Heart left ventricle (tissue), 16 donors: Measurements from ENCODE around the gene SLC33A1. TPM values are rescaled to one million over a fixed set of nuclear protein-coding genes. Genes with fewer than 3 reads are reported as not detected.
A peak's percentile ranks its signal among the peaks of the same experiment; 100 is the strongest.
"Not testable (repeated sequence)": the region's sequence is repeated elsewhere in the genome, so short reads cannot be mapped to it uniquely, and the experiment has no call there.

ENCODE experiments used
- ATAC-seq, 4 donors: fragments of 200-7000 bp; cut with Tn5 transposase; one replicate each; pipeline ENCODE4 v1.9.1; 2020 to 2022; ENCODE audit warnings: moderate library complexity in 4 of 4, mild to moderate bottlenecking in 3 of 4, moderate number of reproducible peaks in 1 of 4
- DNase-seq, 5 donors: peaks; one replicate each; pipeline ENCODE4 v3.0.0-alpha.2; 2020
- H3K27ac ChIP-seq, 12 donors: fragments of 200-600 bp; sonication (generic) in 4 of 12; one replicate each; pipeline versions ENCODE4 v1.5.0 to v1.8.0; 2016 to 2022; ENCODE audit warnings: mild to moderate bottlenecking in 2 of 12
- H3K27me3 ChIP-seq, 9 donors: fragments of 200-600 bp; sonication (generic) in 2 of 9; one replicate each; pipeline versions ENCODE4 v1.5.1 to v1.8.0; 2016 to 2022; ENCODE audit warnings: mild to moderate bottlenecking in 3 of 9
- H3K36me3 ChIP-seq, 9 donors: fragments of 200-600 bp; sonication (generic) in 2 of 9; one replicate each; pipeline versions ENCODE4 v1.5.0 to v1.8.0; 2018 to 2022; ENCODE audit warnings: mild to moderate bottlenecking in 2 of 9
- H3K4me1 ChIP-seq, 12 donors: fragments of 200-600 bp; sonication (generic) in 4 of 12; one replicate each; pipeline versions ENCODE4 v1.5.0 to v1.8.0; 2016 to 2022; ENCODE audit warnings: mild to moderate bottlenecking in 3 of 12
- H3K4me3 ChIP-seq, 12 donors: fragments of 200-600 bp; sonication (generic) in 4 of 12; one replicate each; pipeline versions ENCODE4 v1.5.0 to v1.8.0; 2017 to 2022; ENCODE audit warnings: mild to moderate bottlenecking in 9 of 12, moderate library complexity in 4 of 12
- H3K9me3 ChIP-seq, 12 donors: fragments of 200-600 bp; sonication (generic) in 4 of 12; one replicate each; pipeline versions ENCODE4 v1.5.0 to v1.8.0; 2016 to 2022; ENCODE audit warnings: mild to moderate bottlenecking in 1 of 12
- POLR2A ChIP-seq, 2 donors: fragments of 450-650 bp; IDR thresholded peaks; one replicate each; pipeline ENCODE4 v1.6.1; 2017; ENCODE audit warnings: antibody characterized with exemption in 2 of 2, mild to moderate bottlenecking in 2 of 2, moderate library complexity in 2 of 2
- WGBS, 4 donors: extraction: QIAGEN DNeasy Blood & Tissue Kit in 2 of 4; methylation state at CpG; one replicate each; pipeline versions ENCODE4 v1.1.5 to v1.1.7; 2013 to 2018; 5-methylcytosine and 5-hydroxymethylcytosine counted together
- intact Hi-C, 10 donors: fragments of 100-400 bp; cut with DNase I; formaldehyde crosslinking; loops; one replicate each; pipeline versions ENCODE4 v1.11.1 to v1.14.2; 2022
- polyA plus RNA-seq, 2 donors: library from polyadenylated mRNA; stranded (reverse); fragments of 200-250 nt; gene quantifications; one replicate each; pipeline ENCODE4 v1.2.3, GENCODE V29; 2013
- total RNA-seq, 9 donors: library from RNA; depleted of rRNA in 2 of 9; stranded (reverse); fragments of >200 nt in 2 of 9; fragmentation: NEBNext Ultra II Directional in 3 of 9; extraction: Animal tissue kit (Norgen Biotek cat#: 25700) in 3 of 9; gene quantifications; one replicate each; pipeline versions ENCODE4 v1.1.0 to v1.2.4, GENCODE V29; 2016 to 2023
- TF ChIP-seq, protein P1 (sequence below), 12 donors: fragments of 200-600 bp; sonication (generic) in 4 of 12; IDR thresholded peaks; one replicate each; pipeline versions ENCODE4 v1.5.0 to v1.8.0; 2018 to 2022; ENCODE audit warnings: antibody characterized with exemption in 12 of 12, mild to moderate bottlenecking in 5 of 12
- donor health status: ischemic (EF 13 %, LVEDD 7.1; RV severe dilation, severe dysfunction).
- donor health status: healthy with polysubstance abuse.
- donor health status: DM: no; HTN: yes; CAD: no.
- donor health status: DM: no; HTN: no; CAD: no.
- donor health status: ischemic (EF 25% LVEDD 6.9; RV normal size, moderate dysfunction).
- donor health status: ischemic (EF 25% LVEDD 5.7; RV mildly dilated, moderate dysfunction).
- donor health status: healthy.
- donor health status: DM: yes; HTN: yes; CAD: no.
- donor health status: ischemic (EF 35%, LVEDD 5.7; RV mildly dilated, moderate dysfunction).
- donor health status: nonischemic (EF 11% LVEDD 7.7; RV severe dilation, severe dysfunction).
- donor health status: DM: yes; HTN: yes; CAD: no.
- donor health status: PGD.
- donor health status: ischemic (EF 29% LVEDD 5.4; RV normal size, mild dysfunction).
- donor health status: nonischemic (EF 23%, LVEDD 6.1; RV moderate dilation, normal function).

Gene SLC33A1
- total and polyA plus RNA-seq, 11 donors = 4.8 to 30.5 (median 21.6) TPM

DNA sequence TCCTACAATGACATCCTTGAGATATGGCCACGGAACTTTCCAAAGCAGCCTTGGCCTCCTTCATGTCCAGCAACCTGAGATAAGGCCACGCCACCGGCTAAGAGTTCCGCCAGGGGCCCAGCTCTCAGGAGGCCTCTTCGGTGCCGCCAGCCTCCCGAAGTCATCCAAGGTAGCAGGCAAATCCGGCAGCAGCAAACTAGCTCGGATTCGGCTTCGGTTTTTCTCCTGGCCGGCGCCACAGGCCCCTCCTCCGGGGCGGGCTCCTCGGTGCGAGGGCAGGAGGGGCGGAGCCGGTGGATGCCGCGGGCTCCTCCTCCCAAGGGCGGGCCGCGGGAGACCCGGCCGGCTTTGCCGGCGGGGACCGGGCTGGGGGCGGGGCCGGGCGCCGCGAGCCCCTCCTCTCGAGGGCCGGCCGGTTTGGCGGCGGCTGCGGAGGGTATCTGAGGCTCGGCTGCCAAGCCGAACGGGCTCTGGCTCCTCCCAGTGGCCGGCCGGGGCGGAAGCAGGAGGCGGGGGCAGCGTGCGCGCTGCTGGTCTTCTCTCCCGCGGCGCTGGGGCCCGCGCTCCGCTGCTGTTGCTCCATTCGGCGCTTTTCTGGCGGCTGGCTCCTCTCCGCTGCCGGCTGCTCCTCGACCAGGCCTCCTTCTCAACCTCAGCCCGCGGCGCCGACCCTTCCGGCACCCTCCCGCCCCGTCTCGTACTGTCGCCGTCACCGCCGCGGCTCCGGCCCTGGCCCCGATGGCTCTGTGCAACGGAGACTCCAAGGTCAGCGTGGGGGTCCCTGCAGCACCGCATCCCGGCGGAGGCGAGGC is 16.1 kb upstream of the SLC33A1 start, which contains the start of gene GMPS:
TSS of gene GMPS (plus strand) at position 518 of the 812 bp plus-strand sequence. CDS start at position 739, 221 bp downstream.
- H3K27ac ChIP-seq = peak within 1 kb of the TSS; percentile 52 to 99 (median 94)
- ATAC-seq (peak; percentile 97 to 99 (median 98)), DNase-seq (peak; percentile 94 to 98 (median 96))
- H3K27me3 ChIP-seq = no peaks in the 10 kb centered on the region
- peaks cover 0 to 33% (median 18%) of the 10 kb centered on the region in 12 donors for H3K4me1 ChIP-seq
- TF ChIP-seq, protein P1, sequence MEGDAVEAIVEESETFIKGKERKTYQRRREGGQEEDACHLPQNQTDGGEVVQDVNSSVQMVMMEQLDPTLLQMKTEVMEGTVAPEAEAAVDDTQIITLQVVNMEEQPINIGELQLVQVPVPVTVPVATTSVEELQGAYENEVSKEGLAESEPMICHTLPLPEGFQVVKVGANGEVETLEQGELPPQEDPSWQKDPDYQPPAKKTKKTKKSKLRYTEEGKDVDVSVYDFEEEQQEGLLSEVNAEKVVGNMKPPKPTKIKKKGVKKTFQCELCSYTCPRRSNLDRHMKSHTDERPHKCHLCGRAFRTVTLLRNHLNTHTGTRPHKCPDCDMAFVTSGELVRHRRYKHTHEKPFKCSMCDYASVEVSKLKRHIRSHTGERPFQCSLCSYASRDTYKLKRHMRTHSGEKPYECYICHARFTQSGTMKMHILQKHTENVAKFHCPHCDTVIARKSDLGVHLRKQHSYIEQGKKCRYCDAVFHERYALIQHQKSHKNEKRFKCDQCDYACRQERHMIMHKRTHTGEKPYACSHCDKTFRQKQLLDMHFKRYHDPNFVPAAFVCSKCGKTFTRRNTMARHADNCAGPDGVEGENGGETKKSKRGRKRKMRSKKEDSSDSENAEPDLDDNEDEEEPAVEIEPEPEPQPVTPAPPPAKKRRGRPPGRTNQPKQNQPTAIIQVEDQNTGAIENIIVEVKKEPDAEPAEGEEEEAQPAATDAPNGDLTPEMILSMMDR (IDR thresholded peaks at IDR 0.05) = peak; percentile 41 to 79 (median 57)
- TF ChIP-seq POLR2A (IDR thresholded peaks at IDR 0.05) = peak in 1 of 2 donors; percentile 75
- peak within 1 kb of the TSS; percentile 71 to 100 (median 96) for H3K4me3 ChIP-seq
- no peaks in the 10 kb centered on the region for H3K36me3 ChIP-seq
- 0% methylated on average over 38 to 83 of the region's 83 CpGs for WGBS, 4 donors
- intact Hi-C loops = loop anchor here in 9 of 10 donors (1.0 to 10.0 kb wide), 8 partner anchors 16 to 1546 kb away; partner anchors contain the start of genes SLC33A1 (in 6 of the 9), C3orf33 (in 5 of the 9), DHX36 (in 1 of the 9) and PLCH1 (in 1 of the 9)
- H3K9me3 ChIP-seq = no peaks in the 10 kb centered on the region

DNA sequence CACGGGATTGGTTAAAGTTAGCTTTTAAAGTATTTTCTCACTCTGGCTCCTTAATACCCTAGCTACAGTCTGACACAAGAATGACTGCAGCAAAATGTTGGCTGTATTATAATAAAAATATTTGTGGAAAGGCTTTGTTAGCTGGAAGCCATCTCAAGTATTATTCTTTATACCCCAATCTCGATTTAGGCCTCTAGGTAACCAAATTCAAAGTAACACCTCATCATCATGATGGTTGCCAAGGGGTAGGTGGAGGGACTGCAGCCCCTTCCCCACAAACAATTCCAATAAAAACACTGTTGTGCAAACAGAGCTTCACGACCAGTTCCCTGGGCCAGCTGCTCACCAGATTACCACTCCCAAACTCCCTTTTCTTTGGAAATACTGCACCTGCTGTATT is 15.5 kb upstream of the SLC33A1 start:
- H3K4me1 ChIP-seq = peaks cover 0 to 33% (median 18%) of the 10 kb centered on the region in 12 donors
- intact Hi-C loops = loop anchor here in 9 of 10 donors (1.0 to 10.0 kb wide), 8 partner anchors 15 to 1545 kb away; partner anchors contain the start of genes SLC33A1 (in 6 of the 9), C3orf33 (in 5 of the 9), DHX36 (in 1 of the 9) and PLCH1 (in 1 of the 9)
- no peaks in the 10 kb centered on the region for H3K36me3 ChIP-seq
- no peaks in the 10 kb centered on the region for H3K9me3 ChIP-seq
- no peaks in the 10 kb centered on the region for H3K27me3 ChIP-seq
- TF ChIP-seq, protein P1 (IDR thresholded peaks at IDR 0.05) = no peak
- no peak for TF ChIP-seq POLR2A (IDR thresholded peaks at IDR 0.05)
- peak overlapping the region; percentile 19 to 100 (median 93) for H3K4me3 ChIP-seq
- ATAC-seq (no peak), DNase-seq (no peak)
- peak overlapping the region; percentile 19 to 99 (median 91) for H3K27ac ChIP-seq
- 44 to 52% (median 47%) methylated on average over 3 of the region's 3 CpGs for WGBS, 4 donors

DNA sequence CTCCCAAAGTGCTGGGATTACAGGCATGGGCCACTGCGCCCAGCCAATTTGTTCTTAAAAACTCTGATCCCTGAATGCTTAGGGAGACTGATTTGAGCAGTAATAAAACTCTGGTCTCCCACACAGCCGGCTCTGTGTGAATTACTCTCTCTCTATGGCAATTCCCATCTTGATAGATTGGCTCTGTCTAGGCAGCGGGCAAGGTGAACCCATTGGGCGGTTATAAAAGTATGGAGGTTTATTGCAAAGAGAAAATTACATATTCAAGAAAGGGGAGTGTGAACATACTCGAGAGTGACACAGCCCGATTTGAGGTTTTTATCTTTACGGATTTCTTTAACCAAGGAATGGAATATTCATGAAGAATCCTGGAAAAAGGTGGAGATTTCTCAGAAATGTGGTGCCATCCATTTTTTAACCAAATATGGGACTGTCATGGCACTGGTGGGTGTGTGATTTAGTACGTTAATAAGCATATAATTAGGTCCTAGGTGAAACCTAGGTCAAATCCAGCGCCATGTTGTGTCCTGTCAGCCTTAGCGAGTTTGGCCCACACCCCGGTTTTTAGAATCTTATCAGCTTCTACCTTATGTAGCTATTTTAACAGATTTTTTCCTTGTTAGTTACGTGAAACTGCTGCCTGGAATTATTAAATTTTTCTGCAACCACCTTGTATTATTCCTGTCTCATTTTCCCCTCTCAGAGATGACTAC is 9.0 kb upstream of the SLC33A1 start:
- H3K9me3 ChIP-seq = no peaks in the 10 kb centered on the region
- no peak overlapping the region for H3K4me3 ChIP-seq
- 86 to 89% (median 86%) methylated on average over 12 of the region's 12 CpGs for WGBS, 4 donors
- intact Hi-C loops = no loop called here
- TF ChIP-seq, protein P1 (IDR thresholded peaks at IDR 0.05) = no peak
- no peak for TF ChIP-seq POLR2A (IDR thresholded peaks at IDR 0.05)
- H3K4me1 ChIP-seq = no peaks in the 10 kb centered on the region
- no peak for ATAC-seq
- DNase-seq = no peak
- no peak overlapping the region for H3K27ac ChIP-seq
- H3K36me3 ChIP-seq = no peaks in the 10 kb centered on the region
- no peaks in the 10 kb centered on the region for H3K27me3 ChIP-seq

DNA sequence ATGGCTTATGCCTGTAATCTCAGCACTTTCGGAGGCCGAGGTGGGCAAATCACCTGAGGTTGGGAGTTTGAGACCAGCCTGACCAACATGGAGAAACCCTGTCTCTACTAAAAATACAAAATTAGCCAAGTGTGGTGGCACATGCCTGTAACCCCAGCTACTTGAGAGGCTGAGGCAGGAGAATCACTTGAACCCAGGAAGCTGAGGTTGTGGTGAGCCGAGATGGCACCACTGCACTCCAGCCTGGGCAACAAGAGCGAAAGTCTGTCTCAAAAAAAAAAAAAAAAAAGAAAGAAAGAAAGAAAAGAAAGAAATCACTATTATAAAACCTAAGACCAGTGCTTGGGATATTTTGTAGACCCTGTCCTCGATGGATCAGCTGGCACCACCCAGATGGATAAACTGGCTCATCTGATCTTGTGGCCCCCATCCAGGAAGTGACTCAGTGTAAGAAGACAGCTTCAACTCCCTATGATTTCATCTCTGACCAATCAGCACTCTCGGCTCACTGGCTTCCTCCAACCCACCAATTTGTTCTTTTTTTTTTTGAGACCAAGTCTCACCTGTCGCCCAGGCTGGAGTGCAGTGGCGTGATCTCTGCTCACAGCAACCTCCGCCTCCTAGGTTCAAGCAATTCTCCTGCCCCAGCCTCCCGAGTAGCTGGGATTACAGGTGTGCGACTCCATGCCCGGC is 8.2 kb upstream of the SLC33A1 start:
- H3K4me1 ChIP-seq, DNase-seq, intact Hi-C loops, H3K27ac ChIP-seq, H3K4me3 ChIP-seq, H3K27me3 ChIP-seq, H3K36me3 ChIP-seq, H3K9me3 ChIP-seq, ATAC-seq: not testable (repeated sequence)
- 86 to 89% (median 87%) methylated on average over 12 of the region's 12 CpGs for WGBS, 4 donors
